ENCODE measurements around the gene ZNF649.

Gene ZNF649

DNA sequence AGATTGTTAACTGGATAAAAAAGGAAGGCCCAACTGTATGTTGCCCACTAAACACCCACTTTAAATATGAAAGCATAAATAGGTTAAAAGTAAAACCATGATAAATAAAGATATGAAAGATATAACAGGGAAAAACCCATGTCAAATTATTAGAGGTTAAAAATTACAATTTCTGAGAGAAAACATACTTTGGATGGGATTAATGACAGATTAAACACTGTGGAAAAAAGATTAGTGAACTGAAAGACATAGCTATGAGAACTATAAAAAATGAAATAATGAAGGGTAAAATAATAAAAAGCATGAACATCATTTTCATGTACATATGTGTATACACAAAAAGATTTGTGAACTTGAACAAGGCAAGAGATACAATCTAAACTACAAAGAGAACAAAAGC is 14.9 kb downstream of the ZNF649 start:
- H2AK5ac ChIP-seq (ENCODE audit: low read depth, low read length), result no peak overlapping the region
- no peak overlapping the region for H3K9ac ChIP-seq (ENCODE audit: low read depth, low read length, poor library complexity)
- H4K8ac ChIP-seq (ENCODE audit: low read depth, low read length), result no peak overlapping the region
- no peak overlapping the region for H2BK120ac ChIP-seq (ENCODE audit: low read depth, low read length)
- no peak overlapping the region for H3K27ac ChIP-seq (replicated peaks; ENCODE audit: low read length)
- no peak for DNase-seq (ENCODE audit: low spot score)
- no peak overlapping the region for H2BK5ac ChIP-seq (ENCODE audit: low read length)
- no peak overlapping the region for H2AFZ ChIP-seq (ENCODE audit: low read length)
- no peaks in the 10 kb centered on the region for H3K4me1 ChIP-seq (ENCODE audit: control insufficient read depth in 2 of 2, insufficient read depth in 1 of 2, low read depth in 1 of 2, low read length in 2 of 2)
- no peak overlapping the region for H3K14ac ChIP-seq (ENCODE audit: low read length)
- H3K79me1 ChIP-seq (ENCODE audit: low read depth, low read length), result no peaks in the 10 kb centered on the region
- H2BK12ac ChIP-seq (ENCODE audit: low read length), result no peak overlapping the region
- H2BK15ac ChIP-seq (ENCODE audit: low read length), result no peak overlapping the region
- H4K91ac ChIP-seq (ENCODE audit: low read depth, low read length, poor library complexity), result no peak overlapping the region
- H3K4ac ChIP-seq (ENCODE audit: low read length), result no peak overlapping the region
- H3K27me3 ChIP-seq (ENCODE audit: control insufficient read depth in 3 of 3, insufficient read depth in 3 of 3, low read depth in 1 of 3, low read length in 3 of 3), result no peaks in the 10 kb centered on the region
- no peak overlapping the region for H3K18ac ChIP-seq (ENCODE audit: low read length)
- no peak overlapping the region for H3K23ac ChIP-seq (ENCODE audit: low read depth, low read length, poor library complexity)
- peaks cover 42 to 79% of the 10 kb centered on the region in 2 donors for H3K9me3 ChIP-seq (replicated peaks in 1 of 2; ENCODE audit: control insufficient read depth in 2 of 2, insufficient read depth in 1 of 2, low read depth in 1 of 2, low read length in 2 of 2)
- no peak overlapping the region for H3K4me2 ChIP-seq (ENCODE audit: insufficient read depth, low read length, poor library complexity, severe bottlenecking)
- H3K36me3 ChIP-seq (replicated peaks in 1 of 2; ENCODE audit: control insufficient read depth in 2 of 2, insufficient read depth in 2 of 2, low read length in 2 of 2), result peaks cover 38 to 66% of the 10 kb centered on the region in 2 donors
- no peak overlapping the region for H3K4me3 ChIP-seq (ENCODE audit: low read length in 2 of 2)

DNA sequence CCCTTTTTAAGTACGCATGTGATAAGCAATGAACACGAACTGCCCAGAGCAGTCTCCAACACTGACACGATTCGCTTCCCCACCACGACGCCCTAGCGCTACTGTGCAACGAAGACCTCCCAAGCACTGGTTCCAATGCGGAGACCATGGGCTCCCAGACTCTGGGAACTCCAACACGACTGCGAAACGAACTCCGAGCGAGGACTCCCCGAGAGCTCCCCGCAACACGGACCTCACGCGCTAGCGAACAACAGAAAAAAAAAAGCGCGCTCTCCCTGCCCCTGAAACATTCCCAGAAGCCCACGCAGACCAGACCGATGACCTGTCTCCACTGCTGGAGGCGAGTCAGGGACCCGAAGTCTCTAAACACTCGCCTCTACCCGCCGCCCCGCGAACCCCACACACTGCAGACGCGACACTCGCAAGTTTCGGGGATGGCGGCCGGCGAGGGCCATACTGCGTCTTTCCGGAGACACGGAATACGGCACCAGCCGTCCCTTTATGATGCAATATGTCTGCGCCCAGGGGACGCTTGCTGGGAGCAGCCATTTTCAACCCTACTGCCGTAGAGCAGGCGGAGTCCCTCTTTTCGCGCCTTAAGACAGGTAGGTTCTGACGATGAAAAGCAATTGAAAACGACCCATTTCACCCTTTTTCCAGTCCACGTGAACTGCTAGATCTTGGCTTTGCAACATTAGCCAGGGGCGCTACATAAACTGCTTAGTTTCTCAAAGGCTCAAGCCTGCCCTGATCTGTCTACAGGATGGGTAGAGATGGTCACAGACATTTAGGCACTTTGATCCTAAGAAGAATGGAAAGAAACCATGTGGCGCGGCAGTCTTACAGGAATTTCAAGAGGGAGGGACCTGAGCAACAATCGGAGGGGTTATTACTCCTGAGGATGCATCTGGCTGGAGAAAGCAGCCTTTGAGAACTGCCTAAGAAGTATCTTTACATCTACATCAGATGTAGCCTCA is 17.0 kb downstream of the ZNF649 start, which contains the start of gene ZNF577:
ZNF577 (minus strand) TSS at position 430 of the 977 bp plus-strand sequence. CDS start 7,569 bp downstream, outside the sequence.
- WGBS, 2 donors (ENCODE audit: extremely low coverage in 2 of 2, insufficient read length in 2 of 2, insufficient replicate concordance in 1 of 2), result no CpG with 5 or more reads among the region's 56 CpGs
- peak within 1 kb of the TSS; percentile 97 for H3K23ac ChIP-seq (ENCODE audit: low read depth, low read length, poor library complexity)
- H3K4ac ChIP-seq (ENCODE audit: low read length), result no peak within 1 kb of the TSS
- no peak within 1 kb of the TSS for H2BK12ac ChIP-seq (ENCODE audit: low read length)
- peak within 1 kb of the TSS; percentile 59 for H3K4me2 ChIP-seq (ENCODE audit: insufficient read depth, low read length, poor library complexity, severe bottlenecking)
- no peak within 1 kb of the TSS for H2BK5ac ChIP-seq (ENCODE audit: low read length)
- H3K9me3 ChIP-seq (replicated peaks in 1 of 2; ENCODE audit: control insufficient read depth in 2 of 2, insufficient read depth in 1 of 2, low read depth in 1 of 2, low read length in 2 of 2), result peaks cover 27 to 74% of the 10 kb centered on the region in 2 donors
- peaks cover 22 to 45% of the 10 kb centered on the region in 2 donors for H3K36me3 ChIP-seq (replicated peaks in 1 of 2; ENCODE audit: control insufficient read depth in 2 of 2, insufficient read depth in 2 of 2, low read length in 2 of 2)
- no peak within 1 kb of the TSS for H4K91ac ChIP-seq (ENCODE audit: low read depth, low read length, poor library complexity)
- H4K8ac ChIP-seq (ENCODE audit: low read depth, low read length), result no peak within 1 kb of the TSS
- peak within 1 kb of the TSS; percentile 73 to 87 for H3K4me3 ChIP-seq (ENCODE audit: low read length in 2 of 2)
- H2AK5ac ChIP-seq (ENCODE audit: low read depth, low read length), result no peak within 1 kb of the TSS
- peak within 1 kb of the TSS; percentile 89 for H2AFZ ChIP-seq (ENCODE audit: low read length)
- H3K9ac ChIP-seq (ENCODE audit: low read depth, low read length, poor library complexity), result peak within 1 kb of the TSS; percentile 53
- H2BK15ac ChIP-seq (ENCODE audit: low read length), result no peak within 1 kb of the TSS
- H3K79me1 ChIP-seq (ENCODE audit: low read depth, low read length), result no peaks in the 10 kb centered on the region
- H3K4me1 ChIP-seq (ENCODE audit: control insufficient read depth in 2 of 2, insufficient read depth in 1 of 2, low read depth in 1 of 2, low read length in 2 of 2), result no peaks in the 10 kb centered on the region
- H3K18ac ChIP-seq (ENCODE audit: low read length), result peak within 1 kb of the TSS; percentile 61
- H3K14ac ChIP-seq (ENCODE audit: low read length), result no peak within 1 kb of the TSS
- no peak within 1 kb of the TSS for H2BK120ac ChIP-seq (ENCODE audit: low read depth, low read length)
- peak; percentile 78 for DNase-seq (ENCODE audit: low spot score)
- H3K27me3 ChIP-seq (ENCODE audit: control insufficient read depth in 3 of 3, insufficient read depth in 3 of 3, low read depth in 1 of 3, low read length in 3 of 3), result no peaks in the 10 kb centered on the region
- H3K27ac ChIP-seq (replicated peaks; ENCODE audit: low read length), result peak within 1 kb of the TSS; percentile 54

DNA sequence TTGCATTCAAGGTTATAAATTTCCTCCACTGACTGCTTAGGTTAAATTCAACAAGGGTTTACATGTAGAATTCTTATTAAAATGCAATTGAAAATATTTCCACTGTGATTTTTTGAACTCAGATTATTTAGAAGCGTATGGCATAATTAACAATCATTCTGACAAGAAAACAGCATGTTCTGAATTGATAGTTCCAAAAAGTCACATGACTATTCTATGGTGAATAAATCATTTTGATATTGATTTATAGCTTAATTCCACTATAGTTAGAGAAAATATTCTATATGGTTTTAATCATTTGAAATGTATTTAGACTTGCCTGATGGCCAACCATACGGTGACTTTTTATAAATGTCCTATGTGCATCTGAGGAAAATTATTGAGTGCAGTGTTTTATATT is 20.1 kb downstream of the ZNF649 start:
- H4K8ac ChIP-seq (ENCODE audit: low read depth, low read length), result no peak overlapping the region
- H2AFZ ChIP-seq (ENCODE audit: low read length), result no peak overlapping the region
- no peak overlapping the region for H2BK120ac ChIP-seq (ENCODE audit: low read depth, low read length)
- H3K4me2 ChIP-seq (ENCODE audit: insufficient read depth, low read length, poor library complexity, severe bottlenecking), result no peak overlapping the region
- no peak overlapping the region for H2BK15ac ChIP-seq (ENCODE audit: low read length)
- H3K27ac ChIP-seq (replicated peaks; ENCODE audit: low read length), result no peak overlapping the region
- no peak overlapping the region for H4K91ac ChIP-seq (ENCODE audit: low read depth, low read length, poor library complexity)
- H3K9ac ChIP-seq (ENCODE audit: low read depth, low read length, poor library complexity), result no peak overlapping the region
- H3K23ac ChIP-seq (ENCODE audit: low read depth, low read length, poor library complexity), result no peak overlapping the region
- H3K4me3 ChIP-seq (ENCODE audit: low read length in 2 of 2), result no peak overlapping the region
- WGBS, 2 donors (ENCODE audit: extremely low coverage in 2 of 2, insufficient read length in 2 of 2, insufficient replicate concordance in 1 of 2), result no CpG with 5 or more reads among the region's 2 CpGs
- H3K4ac ChIP-seq (ENCODE audit: low read length), result no peak overlapping the region
- no peak overlapping the region for H2AK5ac ChIP-seq (ENCODE audit: low read depth, low read length)
- H3K9me3 ChIP-seq (replicated peaks in 1 of 2; ENCODE audit: control insufficient read depth in 2 of 2, insufficient read depth in 1 of 2, low read depth in 1 of 2, low read length in 2 of 2), result peaks cover 17 to 65% of the 10 kb centered on the region in 2 donors
- H3K14ac ChIP-seq (ENCODE audit: low read length), result no peak overlapping the region
- H2BK12ac ChIP-seq (ENCODE audit: low read length), result no peak overlapping the region
- no peak overlapping the region for H2BK5ac ChIP-seq (ENCODE audit: low read length)
- no peak for DNase-seq (ENCODE audit: low spot score)
- no peaks in the 10 kb centered on the region for H3K4me1 ChIP-seq (ENCODE audit: control insufficient read depth in 2 of 2, insufficient read depth in 1 of 2, low read depth in 1 of 2, low read length in 2 of 2)
- no peaks in the 10 kb centered on the region for H3K27me3 ChIP-seq (ENCODE audit: control insufficient read depth in 3 of 3, insufficient read depth in 3 of 3, low read depth in 1 of 3, low read length in 3 of 3)
- no peaks in the 10 kb centered on the region for H3K79me1 ChIP-seq (ENCODE audit: low read depth, low read length)
- no peak overlapping the region for H3K18ac ChIP-seq (ENCODE audit: low read length)
- H3K36me3 ChIP-seq (replicated peaks in 1 of 2; ENCODE audit: control insufficient read depth in 2 of 2, insufficient read depth in 2 of 2, low read length in 2 of 2), result peaks cover 5 to 41% of the 10 kb centered on the region in 2 donors

GRCh38 chr19:51882518-51882917 is 22.3 kb downstream of the ZNF649 start:
- no peak overlapping the region for H3K18ac ChIP-seq (ENCODE audit: low read length)
- no peaks in the 10 kb centered on the region for H3K27me3 ChIP-seq (ENCODE audit: control insufficient read depth in 3 of 3, insufficient read depth in 3 of 3, low read depth in 1 of 3, low read length in 3 of 3)
- no peak overlapping the region for H2BK5ac ChIP-seq (ENCODE audit: low read length)
- H3K9me3 ChIP-seq (replicated peaks in 1 of 2; ENCODE audit: control insufficient read depth in 2 of 2, insufficient read depth in 1 of 2, low read depth in 1 of 2, low read length in 2 of 2), result peaks cover 16 to 69% of the 10 kb centered on the region in 2 donors
- H3K9ac ChIP-seq (ENCODE audit: low read depth, low read length, poor library complexity), result no peak overlapping the region
- H2BK120ac ChIP-seq (ENCODE audit: low read depth, low read length), result no peak overlapping the region
- no peak overlapping the region for H3K4me3 ChIP-seq (ENCODE audit: low read length in 2 of 2)
- H2BK12ac ChIP-seq (ENCODE audit: low read length), result no peak overlapping the region
- H3K4ac ChIP-seq (ENCODE audit: low read length), result no peak overlapping the region
- no peak overlapping the region for H3K23ac ChIP-seq (ENCODE audit: low read depth, low read length, poor library complexity)
- no peak overlapping the region for H3K4me2 ChIP-seq (ENCODE audit: insufficient read depth, low read length, poor library complexity, severe bottlenecking)
- no peak for DNase-seq (ENCODE audit: low spot score)
- no peak overlapping the region for H3K27ac ChIP-seq (replicated peaks; ENCODE audit: low read length)
- H2AK5ac ChIP-seq (ENCODE audit: low read depth, low read length), result no peak overlapping the region
- H2BK15ac ChIP-seq (ENCODE audit: low read length), result no peak overlapping the region
- H3K36me3 ChIP-seq (replicated peaks in 1 of 2; ENCODE audit: control insufficient read depth in 2 of 2, insufficient read depth in 2 of 2, low read length in 2 of 2), result peaks cover 7 to 46% of the 10 kb centered on the region in 2 donors
- no peak overlapping the region for H3K14ac ChIP-seq (ENCODE audit: low read length)
- no peak overlapping the region for H2AFZ ChIP-seq (ENCODE audit: low read length)
- no peak overlapping the region for H4K8ac ChIP-seq (ENCODE audit: low read depth, low read length)
- no CpG with 5 or more reads among the region's 3 CpGs for WGBS, 2 donors (ENCODE audit: extremely low coverage in 2 of 2, insufficient read length in 2 of 2, insufficient replicate concordance in 1 of 2)
- no peaks in the 10 kb centered on the region for H3K4me1 ChIP-seq (ENCODE audit: control insufficient read depth in 2 of 2, insufficient read depth in 1 of 2, low read depth in 1 of 2, low read length in 2 of 2)
- no peaks in the 10 kb centered on the region for H3K79me1 ChIP-seq (ENCODE audit: low read depth, low read length)
- H4K91ac ChIP-seq (ENCODE audit: low read depth, low read length, poor library complexity), result no peak overlapping the region
